HG02943 (cell line): ENCODE data around the gene CKMT1B.
A peak's percentile ranks its signal among the peaks of the same experiment; 100 is the strongest.
"Not testable (repeated sequence)": the region's sequence is repeated elsewhere in the genome, so short reads cannot be mapped to it uniquely, and the experiment has no call there.

ENCODE experiments used
- ATAC-seq: cut with Tn5 transposase; IDR thresholded peaks from one replicate; pipeline ENCODE4 v1.9.1; 2021; ENCODE audit warnings: mild to moderate bottlenecking, low read depth, moderate library complexity; ENCODE audit not compliant: unreplicated experiment

CKMT1B gene

GRCh38 chr15:43593328-43594190 is at the start of gene CKMT1B:
CKMT1B (plus strand) TSS chr15:43594027; CDS start chr15:43594219, 192 bp downstream.
- not testable (repeated sequence) for ATAC-seq

GRCh38 chr15:43544266-43544665 is 49.6 kb upstream of the CKMT1B start:
- ATAC-seq, result no peak

GRCh38 chr15:43545426-43545825 is 48.4 kb upstream of the CKMT1B start:
- ATAC-seq, result no peak

- ATAC-seq, result no peak
Measured at GRCh38 chr15:43547539-43547938, 46.3 kb upstream of the CKMT1B start.

- ATAC-seq, result no peak
Measured at GRCh38 chr15:43550527-43551363, 43.1 kb upstream of the CKMT1B start.

GRCh38 chr15:43552256-43552655 is 41.6 kb upstream of the CKMT1B start:
- no peak for ATAC-seq

- ATAC-seq, result no peak
Measured at GRCh38 chr15:43552986-43553385, 40.8 kb upstream of the CKMT1B start.

- ATAC-seq, result not testable (repeated sequence)
Measured at GRCh38 chr15:43562753-43563152, 31.1 kb upstream of the CKMT1B start.

- not testable (repeated sequence) for ATAC-seq
Measured at GRCh38 chr15:43563793-43564192, 30.0 kb upstream of the CKMT1B start.

GRCh38 chr15:43566615-43567014 is 27.2 kb upstream of the CKMT1B start:
- ATAC-seq, result not testable (repeated sequence)

GRCh38 chr15:43574607-43575006 is 19.2 kb upstream of the CKMT1B start:
- ATAC-seq, result not testable (repeated sequence)

GRCh38 chr15:43589778-43590466 is 3.9 kb upstream of the CKMT1B start, which contains the start of gene PPIP5K1:
PPIP5K1 (minus strand) TSS chr15:43590208; CDS start chr15:43584504, 5,704 bp downstream.
- peak; percentile 85 for ATAC-seq

GRCh38 chr15:43592841-43593240 is 986 bp upstream of the CKMT1B start:
- ATAC-seq, result not testable (repeated sequence)

GRCh38 chr15:43599131-43599530 is 5.3 kb downstream of the CKMT1B start:
- not testable (repeated sequence) for ATAC-seq

GRCh38 chr15:43600200-43600599 is 6.4 kb downstream of the CKMT1B start:
- ATAC-seq, result not testable (repeated sequence)

- ATAC-seq, result not testable (repeated sequence)
Measured at GRCh38 chr15:43602233-43602632, 8.4 kb downstream of the CKMT1B start.

GRCh38 chr15:43617750-43618149 is 23.9 kb downstream of the CKMT1B start:
- ATAC-seq, result not testable (repeated sequence)

- not testable (repeated sequence) for ATAC-seq
Measured at GRCh38 chr15:43618700-43619099, 24.9 kb downstream of the CKMT1B start, which contains the start of gene STRC. STRC (minus strand) TSS chr15:43618800; CDS start chr15:43618722, 78 bp downstream.

- not testable (repeated sequence) for ATAC-seq
Measured at GRCh38 chr15:43622068-43622799, 28.4 kb downstream of the CKMT1B start.

- ATAC-seq, result no peak
Measured at GRCh38 chr15:43625106-43625505, 31.3 kb downstream of the CKMT1B start.
